SK-N-SH treated with all-trans-retinoic acid at 6 μM for 48 hours (cell line): ENCODE data around the gene CASP10.
"Not testable (repeated sequence)": the region's sequence is repeated elsewhere in the genome, so short reads cannot be mapped to it uniquely, and the experiment has no call there.

Source experiments
- ATAC-seq: fragments of 200-7000 bp; cut with Tn5 transposase; 3 replicates; pipeline ENCODE4 v1.9.1; 2020; ENCODE audit warnings: mild to moderate bottlenecking, moderate library complexity
- ARNTL ChIP-seq: fragments of 450-650 bp; formaldehyde crosslinking; IDR thresholded peaks from 2 replicates; pipeline ENCODE4 v1.5.0; 2020; ENCODE audit warnings: low read depth, mild to moderate bottlenecking, moderate library complexity, borderline replicate concordance
- CREB5 ChIP-seq: fragments of 250-450 bp; sonication (Bioruptor Pico); IDR thresholded peaks from 2 replicates; pipeline ENCODE4 v1.5.1; 2020; ENCODE audit warnings: low read depth, mild to moderate bottlenecking, moderate library complexity
- CSDC2 ChIP-seq: fragments of 250-450 bp; sonication (Bioruptor Pico); IDR thresholded peaks from 2 replicates; pipeline ENCODE4 v1.5.0; 2020; ENCODE audit warnings: mild to moderate bottlenecking, moderate library complexity
- CSRNP3 ChIP-seq: fragments of 250-450 bp; sonication (Bioruptor Pico); IDR thresholded peaks from 2 replicates; pipeline ENCODE4 v1.5.1; 2021; ENCODE audit warnings: mild to moderate bottlenecking, moderate library complexity
- ESRRG ChIP-seq: fragments of 250-450 bp; sonication (Bioruptor Pico); IDR thresholded peaks from 2 replicates; pipeline ENCODE4 v1.6.1; 2021; ENCODE audit warnings: mild to moderate bottlenecking
- GLIS3 ChIP-seq: fragments of 250-450 bp; sonication (Bioruptor Pico); IDR thresholded peaks from 2 replicates; pipeline ENCODE4 v1.5.0; 2020; ENCODE audit warnings: mild to moderate bottlenecking, moderate library complexity
- ISL1 ChIP-seq: fragments of 250-450 bp; sonication (Bioruptor Pico); IDR thresholded peaks from 2 replicates; pipeline ENCODE4 v2.1.2; 2022; ENCODE audit warnings: mild to moderate bottlenecking, moderate library complexity
- OSR1 ChIP-seq: fragments of 250-450 bp; sonication (Bioruptor Pico); IDR thresholded peaks from 2 replicates; pipeline ENCODE4 v1.8.0; 2022; ENCODE audit warnings: moderate library complexity, mild to moderate bottlenecking, inconsistent platforms
- PATZ1 ChIP-seq: fragments of 250-450 bp; sonication (Bioruptor Pico); IDR thresholded peaks from 2 replicates; pipeline ENCODE4 v1.8.0; 2020; ENCODE audit warnings: mild to moderate bottlenecking, moderate library complexity, borderline replicate concordance
- POU6F1 ChIP-seq: fragments of 250-450 bp; sonication (Bioruptor Pico); IDR thresholded peaks from 2 replicates; pipeline ENCODE4 v1.8.0; 2021; ENCODE audit warnings: low read depth, mild to moderate bottlenecking, moderate library complexity, borderline replicate concordance
- PPARA ChIP-seq: fragments of 250-450 bp; sonication (Bioruptor Pico); IDR thresholded peaks from 2 replicates; pipeline ENCODE4 v1.5.0; 2020; ENCODE audit warnings: mild to moderate bottlenecking, borderline replicate concordance
- RARB ChIP-seq: fragments of 250-450 bp; sonication (Bioruptor Pico); IDR thresholded peaks from 2 replicates; pipeline ENCODE4 v1.8.0; 2021; ENCODE audit warnings: mild to moderate bottlenecking, moderate library complexity
- SNAI2 ChIP-seq: fragments of 250-450 bp; sonication (Bioruptor Pico); IDR thresholded peaks from 2 replicates; pipeline ENCODE4 v1.5.0; 2020; ENCODE audit warnings: mild to moderate bottlenecking, moderate library complexity
- TCF4 ChIP-seq: fragments of 250-450 bp; sonication (Bioruptor Pico); IDR thresholded peaks from 2 replicates; pipeline ENCODE4 v1.8.0; 2021; ENCODE audit warnings: mild to moderate bottlenecking, moderate library complexity, borderline replicate concordance
- TSHZ2 ChIP-seq: fragments of 250-450 bp; sonication (Bioruptor Pico); IDR thresholded peaks from 2 replicates; pipeline ENCODE4 v1.5.0; 2020; ENCODE audit warnings: mild to moderate bottlenecking, moderate library complexity
- ZC3H10 ChIP-seq: fragments of 250-450 bp; sonication (Bioruptor Pico); IDR thresholded peaks from 2 replicates; pipeline ENCODE4 v1.5.1; 2021; ENCODE audit warnings: mild to moderate bottlenecking, moderate library complexity
- ZFP3 ChIP-seq: fragments of 250-450 bp; sonication (Bioruptor Pico); IDR thresholded peaks from 2 replicates; pipeline ENCODE4 v1.5.0; 2020; ENCODE audit warnings: mild to moderate bottlenecking, moderate library complexity
- ZNF565 ChIP-seq: fragments of 450-650 bp; formaldehyde crosslinking; conservative IDR thresholded peaks from 2 replicates; pipeline ENCODE4 v1.5.0; 2020; ENCODE audit warnings: low read depth, mild to moderate bottlenecking, moderate library complexity
- ZNF70 ChIP-seq: fragments of 450-650 bp; formaldehyde crosslinking; IDR thresholded peaks from 2 replicates; pipeline ENCODE4 v1.5.0; 2020; ENCODE audit warnings: mild to moderate bottlenecking, moderate library complexity
- ZNF8 ChIP-seq: fragments of 450-650 bp; formaldehyde crosslinking; IDR thresholded peaks from 2 replicates; pipeline ENCODE4 v1.5.0; 2020; ENCODE audit warnings: mild to moderate bottlenecking, moderate library complexity

The CASP10 gene

GRCh38 chr2:201164166-201164565, 18.8 kb upstream of the CASP10 start (continued):
- TF ChIP-seq CSRNP3 (CRISPR knock-in tag): no peak
- TF ChIP-seq ISL1 (CRISPR knock-in tag): no peak

- no peak for ATAC-seq
These were observed 15.4 kb upstream of the CASP10 start for GRCh38 chr2:201167546-201167945.

GRCh38 chr2:201168496-201168895, 14.4 kb upstream of the CASP10 start:
- not testable (repeated sequence) for ATAC-seq

More at GRCh38 chr2:201167546-201167945, 15.4 kb upstream of the CASP10 start:
- TF ChIP-seq PPARA (CRISPR knock-in tag) (no peak), ESRRG (CRISPR knock-in tag) (no peak), ZNF565 (no peak), GLIS3 (CRISPR knock-in tag) (no peak), CSRNP3 (CRISPR knock-in tag) (no peak), ZNF8 (no peak), TSHZ2 (CRISPR knock-in tag) (no peak), RARB (CRISPR knock-in tag) (no peak), SNAI2 (CRISPR knock-in tag) (no peak), POU6F1 (CRISPR knock-in tag) (no peak), ZC3H10 (CRISPR knock-in tag) (no peak), ISL1 (CRISPR knock-in tag) (no peak), OSR1 (CRISPR knock-in tag) (no peak), CREB5 (no peak), CSDC2 (CRISPR knock-in tag) (no peak), ZNF70 (CRISPR knock-in tag) (no peak), PATZ1 (CRISPR knock-in tag) (no peak), TCF4 (CRISPR knock-in tag) (no peak), ZFP3 (no peak), ARNTL (CRISPR knock-in tag) (no peak)
